ENCODE measurements around the gene HOXC5. TPM values are rescaled to one million over a fixed set of nuclear protein-coding genes. Genes with fewer than 3 reads are reported as not detected.

Gene HOXC5
- 1 to 10 TPM; 1.4 to 2.7 (median 1.7) TPM for total RNA-seq

DNA sequence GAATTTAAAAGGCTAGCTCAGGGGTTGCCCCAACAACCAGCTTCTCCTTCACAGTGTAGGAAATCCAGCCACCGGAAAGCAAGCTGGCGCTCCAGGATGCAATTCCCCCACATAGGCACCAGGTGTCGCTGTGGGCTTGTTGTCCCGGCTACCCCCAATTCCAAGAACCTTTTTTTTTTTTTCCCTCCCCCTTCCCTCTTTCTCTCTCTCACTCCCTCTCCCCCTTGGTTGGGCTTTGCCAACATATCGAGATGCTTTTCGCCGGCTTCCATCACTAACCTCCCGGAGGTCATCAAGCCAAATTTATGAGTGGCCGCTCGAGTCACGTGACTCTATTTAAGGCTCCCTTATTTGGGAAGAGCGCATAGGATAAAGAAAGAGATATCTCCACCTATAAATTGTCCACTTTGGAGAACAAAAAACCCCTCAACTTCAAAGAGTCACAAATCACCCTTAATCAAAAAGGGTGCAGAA is at the start of gene HOXC5:
Gene HOXC5 (plus strand): TSS at position 424 of the 474 bp plus-strand sequence. CDS start 73 bp downstream, outside the sequence.
- WGBS, 2 donors: 2 to 3% methylated on average over 12 of the region's 12 CpGs
- peaks cover 0 to 97% (median 16%) of the 10 kb centered on the region in 4 donors for H3K4me1 ChIP-seq

DNA sequence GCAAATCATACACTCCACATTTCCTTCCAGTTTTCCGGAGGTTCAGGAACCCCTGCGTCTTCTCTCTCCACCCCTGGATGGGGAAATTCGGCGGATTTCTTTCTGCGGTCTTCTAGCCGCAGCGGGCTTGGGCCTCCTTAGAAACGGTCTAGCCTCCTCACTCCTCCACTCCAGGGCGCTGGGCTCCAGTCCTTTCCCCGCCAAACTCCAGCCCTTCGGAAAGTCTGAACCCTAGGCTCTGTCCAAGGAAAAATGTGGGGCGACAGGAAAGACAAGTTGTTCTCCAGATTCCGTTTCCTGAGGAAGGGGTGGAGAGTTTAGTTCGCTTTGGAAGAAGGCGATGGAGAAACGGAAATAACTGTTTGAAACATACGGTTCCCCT is 49.3 kb upstream of the HOXC5 start:
- Histone ChIP-seq H3K36me3 (no peaks in the 10 kb centered on the region), H3K27ac (peak overlapping the region in 1 of 4 donors; percentile 88), H3K9me3 (no peaks in the 10 kb centered on the region), H3K27me3 (peaks cover 0 to 93% of the 10 kb centered on the region in 2 donors), H3K4me1 (peaks cover 0 to 33% (median 8%) of the 10 kb centered on the region in 4 donors), H3K4me3 (peak overlapping the region in 1 of 4 donors; percentile 66)
- 58 to 72% methylated on average over 17 of the region's 17 CpGs for WGBS, 2 donors
- DNase-seq (ENCODE audit: low spot score in 2 of 2): no peak
- TF ChIP-seq CTCF (IDR thresholded peaks at IDR 0.05): no peak
- TF ChIP-seq POLR2A (IDR thresholded peaks at IDR 0.05): no peak
- TF ChIP-seq EP300 (IDR thresholded peaks at IDR 0.05): no peak

More for the DNA sequence above, at the start of gene HOXC5:
- peak within 1 kb of the TSS; percentile 66 to 99 (median 82) for H3K27ac ChIP-seq
- H3K9me3 ChIP-seq: no peaks in the 10 kb centered on the region
- H3K27me3 ChIP-seq: peaks cover 0 to 49% of the 10 kb centered on the region in 2 donors
- peak; percentile 55 to 78 for DNase-seq (ENCODE audit: low spot score in 2 of 2)
- peaks cover 0 to 7% (median 0%) of the 10 kb centered on the region in 3 donors for H3K36me3 ChIP-seq
- TF ChIP-seq CTCF (IDR thresholded peaks at IDR 0.05) (peak; percentile 89 to 98 (median 96)), EP300 (IDR thresholded peaks at IDR 0.05) (no peak)
- peak within 1 kb of the TSS; percentile 38 to 77 (median 49) for H3K4me3 ChIP-seq

DNA sequence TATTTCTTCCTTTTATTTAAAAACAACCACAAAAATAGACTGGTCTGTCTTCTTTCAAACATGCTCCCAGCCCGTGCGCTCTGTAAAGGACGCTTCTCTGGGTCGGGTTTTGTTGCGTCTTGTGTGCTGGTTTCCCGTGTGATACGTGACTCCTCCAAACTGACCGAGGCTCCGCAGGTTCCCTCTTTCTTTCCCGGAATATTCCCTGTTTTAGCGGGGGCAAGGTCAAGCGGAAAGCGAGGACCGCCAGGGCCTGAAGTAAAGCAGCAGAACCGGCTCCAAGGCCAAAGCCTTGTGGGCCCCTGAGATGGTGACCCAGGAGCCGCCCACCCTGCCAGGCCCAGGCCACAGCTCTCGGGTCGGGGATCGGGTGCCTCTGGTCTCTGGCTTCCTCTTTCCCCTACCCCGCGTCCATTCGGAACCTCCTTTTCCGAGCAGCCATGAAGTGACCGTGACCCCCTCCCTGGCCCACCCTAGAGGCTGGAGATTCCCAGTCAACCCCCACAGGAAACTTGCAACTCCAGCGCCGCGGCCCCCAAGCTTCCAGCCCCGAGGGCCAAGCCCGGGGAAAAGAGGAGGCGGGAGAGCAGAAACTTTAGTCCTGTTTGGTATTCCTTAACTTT is 48.8 kb upstream of the HOXC5 start:
- Histone ChIP-seq H3K4me1 (peaks cover 0 to 38% (median 10%) of the 10 kb centered on the region in 4 donors), H3K4me3 (peak overlapping the region in 1 of 4 donors; percentile 66), H3K36me3 (no peaks in the 10 kb centered on the region), H3K27ac (peak overlapping the region in 2 of 4 donors; percentile 30 to 88), H3K27me3 (peaks cover 0 to 93% of the 10 kb centered on the region in 2 donors), H3K9me3 (no peaks in the 10 kb centered on the region)
- no peak for DNase-seq (ENCODE audit: low spot score in 2 of 2)
- TF ChIP-seq CTCF (IDR thresholded peaks at IDR 0.05) (no peak), EP300 (IDR thresholded peaks at IDR 0.05) (no peak), POLR2A (IDR thresholded peaks at IDR 0.05) (no peak)
- 45% methylated on average over 30 of the region's 30 CpGs for WGBS, 2 donors

- peaks cover 0 to 92% of the 10 kb centered on the region in 2 donors for H3K27me3 ChIP-seq
- H3K4me3 ChIP-seq: peak within 1 kb of the TSS; percentile 36 to 66 (median 50)
- peak; percentile 93 to 95 for DNase-seq (ENCODE audit: low spot score in 2 of 2)
- no peaks in the 10 kb centered on the region for H3K36me3 ChIP-seq
- peaks cover 0 to 46% (median 11%) of the 10 kb centered on the region in 4 donors for H3K4me1 ChIP-seq
- peak within 1 kb of the TSS; percentile 68 to 88 (median 76) for H3K27ac ChIP-seq
- TF ChIP-seq POLR2A (IDR thresholded peaks at IDR 0.05) (peak in 1 of 2 donors; percentile 24), CTCF (IDR thresholded peaks at IDR 0.05) (peak; percentile 71 to 89 (median 80)), EP300 (IDR thresholded peaks at IDR 0.05) (peak in 1 of 2 donors; percentile 76)
- WGBS, 2 donors: 1 to 2% methylated on average over 34 to 43 of the region's 55 CpGs
- no peaks in the 10 kb centered on the region for H3K9me3 ChIP-seq
Observed at GRCh38 chr12:53984901-53985691, 47.8 kb upstream of the HOXC5 start, which contains the start of gene HOXC10. HOXC10 (plus strand) TSS chr12:53985146; CDS start chr12:53985260, 114 bp downstream.
